ENCODE results near the gene NFATC1. TPM values are rescaled to one million over a fixed set of nuclear protein-coding genes. Genes with fewer than 3 reads are reported as not detected.

The NFATC1 gene
- total RNA-seq, 1 donor from 2014 or later: 18.3 TPM

DNA sequence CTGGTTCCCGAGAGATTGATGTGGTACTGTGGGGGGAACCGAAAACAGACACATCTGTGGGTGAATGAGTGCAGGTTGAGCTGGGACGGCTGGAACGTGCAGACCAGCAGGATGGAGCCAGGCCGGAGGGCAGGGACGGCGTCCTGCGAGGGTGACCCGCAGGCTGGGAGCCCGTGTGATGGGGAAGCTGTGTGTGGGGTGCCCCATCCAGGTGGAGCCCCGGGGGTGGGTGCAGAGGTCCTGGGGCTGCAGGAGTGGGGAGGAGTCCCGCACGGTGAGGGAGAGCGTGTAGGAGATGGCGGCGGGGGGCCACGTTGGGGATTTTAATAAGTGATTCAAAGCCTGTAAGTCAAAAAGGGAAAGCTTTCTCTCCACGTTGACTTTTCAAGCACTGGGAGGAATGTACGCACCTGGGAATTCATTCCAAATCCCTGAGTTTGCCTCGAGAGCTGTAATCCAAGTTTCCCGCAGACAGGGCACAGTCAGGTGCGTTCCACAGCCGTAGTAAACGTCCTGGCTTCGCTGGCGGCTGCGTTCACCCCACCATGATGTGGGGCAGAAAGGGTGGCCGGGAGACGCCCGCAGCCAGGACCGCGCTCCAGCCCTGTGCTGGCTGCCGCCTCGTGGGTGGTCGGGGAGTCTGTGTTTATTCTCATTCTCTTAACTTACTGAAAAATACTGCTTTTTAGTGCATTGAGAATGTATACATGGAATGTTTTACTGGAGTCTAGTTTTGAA, 54.0 kb downstream of the NFATC1 start:
- Histone ChIP-seq H3K27ac (replicated peaks) (no peak overlapping the region), H3K9me3 (replicated peaks) (no peaks in the 10 kb centered on the region), H3K27me3 (ENCODE audit: low read depth) (no peaks in the 10 kb centered on the region), H3K4me3 (no peak overlapping the region), H3K36me3 (peaks cover 52% of the 10 kb centered on the region), H3K4me1 (peaks cover 29% of the 10 kb centered on the region)
- no peak for DNase-seq
- TF ChIP-seq, protein P1, sequence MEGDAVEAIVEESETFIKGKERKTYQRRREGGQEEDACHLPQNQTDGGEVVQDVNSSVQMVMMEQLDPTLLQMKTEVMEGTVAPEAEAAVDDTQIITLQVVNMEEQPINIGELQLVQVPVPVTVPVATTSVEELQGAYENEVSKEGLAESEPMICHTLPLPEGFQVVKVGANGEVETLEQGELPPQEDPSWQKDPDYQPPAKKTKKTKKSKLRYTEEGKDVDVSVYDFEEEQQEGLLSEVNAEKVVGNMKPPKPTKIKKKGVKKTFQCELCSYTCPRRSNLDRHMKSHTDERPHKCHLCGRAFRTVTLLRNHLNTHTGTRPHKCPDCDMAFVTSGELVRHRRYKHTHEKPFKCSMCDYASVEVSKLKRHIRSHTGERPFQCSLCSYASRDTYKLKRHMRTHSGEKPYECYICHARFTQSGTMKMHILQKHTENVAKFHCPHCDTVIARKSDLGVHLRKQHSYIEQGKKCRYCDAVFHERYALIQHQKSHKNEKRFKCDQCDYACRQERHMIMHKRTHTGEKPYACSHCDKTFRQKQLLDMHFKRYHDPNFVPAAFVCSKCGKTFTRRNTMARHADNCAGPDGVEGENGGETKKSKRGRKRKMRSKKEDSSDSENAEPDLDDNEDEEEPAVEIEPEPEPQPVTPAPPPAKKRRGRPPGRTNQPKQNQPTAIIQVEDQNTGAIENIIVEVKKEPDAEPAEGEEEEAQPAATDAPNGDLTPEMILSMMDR (IDR thresholded peaks at IDR 0.05; ENCODE audit: borderline replicate concordance): no peak
- intact Hi-C loops (cut with micrococcal nuclease): no loop called here

DNA sequence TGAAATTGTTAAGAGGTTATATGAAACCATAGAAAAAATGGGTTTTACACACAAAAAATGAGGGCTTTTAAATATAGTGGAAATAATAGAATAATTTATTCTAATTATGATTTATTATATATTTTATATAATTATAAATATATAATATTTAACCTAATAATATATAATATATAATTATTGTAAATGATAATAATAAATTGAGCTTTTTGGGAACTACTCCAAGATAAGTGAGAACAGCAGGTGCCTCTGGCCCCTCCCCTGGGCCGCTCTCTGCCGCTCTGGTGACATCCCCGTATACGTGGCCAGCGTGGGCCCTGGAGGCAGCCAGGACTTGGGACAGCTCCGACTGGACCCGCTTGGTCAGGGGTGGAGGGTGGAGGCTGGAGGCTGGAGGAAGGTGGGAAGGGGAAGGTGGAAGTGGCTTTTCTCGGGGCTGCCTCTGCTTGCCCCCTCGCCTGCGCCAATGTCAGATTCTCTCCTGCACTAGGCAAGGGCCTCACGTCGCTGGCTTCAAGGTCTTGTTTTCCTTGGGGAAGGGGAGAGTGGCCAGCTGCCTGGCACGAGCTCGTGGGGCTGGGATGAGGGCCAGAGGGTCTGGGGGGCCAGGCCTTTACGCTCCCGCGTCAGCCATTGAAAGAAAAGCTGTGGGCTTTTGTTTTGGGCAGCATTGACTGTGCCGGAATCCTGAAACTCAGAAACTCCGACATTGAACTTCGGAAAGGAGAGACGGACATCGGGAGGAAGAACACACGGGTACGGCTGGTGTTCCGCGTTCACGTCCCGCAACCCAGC, 54.8 kb downstream of the NFATC1 start:
- intact Hi-C loops (cut with micrococcal nuclease): no loop called here

GRCh38 chr18:79451237-79452125, 55.8 kb downstream of the NFATC1 start:
- H3K27me3 ChIP-seq (ENCODE audit: low read depth): no peaks in the 10 kb centered on the region
- H3K4me3 ChIP-seq: no peak overlapping the region
- H3K36me3 ChIP-seq: peaks cover 67% of the 10 kb centered on the region
- no peaks in the 10 kb centered on the region for H3K9me3 ChIP-seq (replicated peaks)
- intact Hi-C loops (cut with micrococcal nuclease): no loop called here
- no peak overlapping the region for H3K27ac ChIP-seq (replicated peaks)
- DNase-seq: no peak
- peaks cover 22% of the 10 kb centered on the region for H3K4me1 ChIP-seq
- TF ChIP-seq, protein P1 (IDR thresholded peaks at IDR 0.05; ENCODE audit: borderline replicate concordance): no peak

More for the DNA sequence above, 54.8 kb downstream of the NFATC1 start:
- TF ChIP-seq, protein P1 (IDR thresholded peaks at IDR 0.05; ENCODE audit: borderline replicate concordance): no peak
- H3K4me1 ChIP-seq: peaks cover 30% of the 10 kb centered on the region
- no peaks in the 10 kb centered on the region for H3K27me3 ChIP-seq (ENCODE audit: low read depth)
- H3K9me3 ChIP-seq (replicated peaks): no peaks in the 10 kb centered on the region
- DNase-seq: no peak
- no peak overlapping the region for H3K4me3 ChIP-seq
- no peak overlapping the region for H3K27ac ChIP-seq (replicated peaks)
- H3K36me3 ChIP-seq: peaks cover 59% of the 10 kb centered on the region

DNA sequence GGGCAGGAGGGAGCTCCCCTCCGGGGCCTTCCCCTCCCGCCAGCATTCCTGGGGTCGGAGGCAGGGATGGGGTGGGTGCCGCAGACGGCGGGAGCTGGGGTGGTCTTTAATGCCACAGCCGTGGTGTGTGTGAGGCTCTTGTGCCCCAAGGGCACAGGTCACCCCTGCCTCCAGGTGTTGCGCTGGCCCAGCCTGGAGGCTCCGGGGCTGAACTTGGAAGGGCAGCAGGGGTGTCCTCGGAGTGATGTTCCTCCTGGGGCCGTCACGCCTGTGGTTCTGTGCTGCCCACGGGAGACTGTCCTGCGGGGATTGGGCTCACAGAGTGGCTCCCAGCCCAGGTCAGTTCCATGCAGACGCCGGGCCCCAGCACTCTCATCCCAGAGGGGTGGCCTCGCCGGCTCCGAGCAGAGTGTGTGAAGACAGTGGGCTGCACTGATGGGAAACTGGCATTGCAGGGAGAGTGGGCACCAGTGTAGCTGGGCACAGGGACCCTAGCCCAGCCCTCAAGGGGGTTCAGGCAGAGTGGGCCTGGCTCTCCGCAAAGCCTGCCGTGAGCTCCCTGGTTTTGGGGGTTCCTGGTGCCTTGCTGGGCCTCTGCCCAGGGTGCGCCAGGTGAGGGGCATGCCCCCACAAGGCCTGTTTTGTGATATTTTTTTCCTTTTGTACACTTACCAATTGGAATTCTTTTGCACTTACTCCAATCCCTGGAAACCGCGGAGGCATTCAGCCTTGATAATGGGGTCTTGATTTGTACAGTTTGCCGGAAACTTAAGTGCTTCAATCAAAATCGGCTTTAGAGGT, 56.7 kb downstream of the NFATC1 start:
- no peak overlapping the region for H3K4me3 ChIP-seq
- no peak overlapping the region for H3K27ac ChIP-seq (replicated peaks)
- peaks cover 22% of the 10 kb centered on the region for H3K4me1 ChIP-seq
- no peak for DNase-seq
- H3K9me3 ChIP-seq (replicated peaks): no peaks in the 10 kb centered on the region
- no peaks in the 10 kb centered on the region for H3K27me3 ChIP-seq (ENCODE audit: low read depth)
- TF ChIP-seq, protein P1 (IDR thresholded peaks at IDR 0.05; ENCODE audit: borderline replicate concordance): no peak
- intact Hi-C loops (cut with micrococcal nuclease): no loop called here
- peaks cover 68% of the 10 kb centered on the region for H3K36me3 ChIP-seq

Measured in left ventricle myocardium inferior (tissue), 1 donor.